Measurements from ENCODE around the gene ZNF773. TPM values are rescaled to one million over a fixed set of nuclear protein-coding genes. Genes with fewer than 3 reads are reported as not detected.
"Not testable (repeated sequence)": the region's sequence is repeated elsewhere in the genome, so short reads cannot be mapped to it uniquely, and the experiment has no call there.

The ZNF773 gene
- 18.9 and 22.1 TPM in 2 replicates for total RNA-seq

DNA sequence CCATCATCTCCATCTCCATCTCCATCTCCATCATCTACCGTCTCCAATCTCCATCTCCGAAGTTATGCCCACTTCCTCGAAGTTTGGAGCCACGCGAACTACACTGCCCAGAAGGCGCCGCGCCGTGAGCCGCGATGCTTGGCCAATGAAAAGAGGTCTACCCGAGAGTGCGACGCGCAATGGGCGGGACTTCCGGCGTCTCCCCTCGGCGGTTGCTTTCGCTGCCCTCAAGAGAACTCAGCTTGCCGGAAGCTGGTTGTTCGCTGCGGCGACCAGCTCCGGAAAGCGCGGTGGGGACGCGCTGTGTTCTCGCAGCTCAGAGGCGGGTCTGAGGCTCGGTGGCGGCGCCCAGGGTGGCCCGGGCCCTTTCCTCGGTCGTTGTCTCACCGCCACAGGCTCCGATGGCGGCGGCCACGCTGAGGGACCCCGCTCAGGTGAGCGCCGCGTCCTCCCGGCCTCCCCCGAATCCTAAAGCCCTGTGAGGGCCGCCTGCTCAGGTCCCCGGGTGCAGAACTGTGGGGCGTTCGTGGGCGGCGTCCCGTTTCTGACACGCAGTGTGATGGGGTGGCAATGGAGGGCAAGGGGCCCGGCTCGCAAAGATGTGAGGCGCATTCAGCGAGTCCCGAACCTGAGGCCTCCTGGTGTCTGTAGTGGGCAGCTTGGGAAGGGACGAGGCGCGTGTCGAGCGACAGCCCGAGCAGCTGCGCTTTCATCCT is at the start of gene ZNF773:
Gene ZNF773 (plus strand): TSS at position 259 of the 716 bp plus-strand sequence. CDS start 143 bp downstream, at position 402.
- peak; percentile 87 for DNase-seq (ENCODE audit: low read depth)

DNA sequence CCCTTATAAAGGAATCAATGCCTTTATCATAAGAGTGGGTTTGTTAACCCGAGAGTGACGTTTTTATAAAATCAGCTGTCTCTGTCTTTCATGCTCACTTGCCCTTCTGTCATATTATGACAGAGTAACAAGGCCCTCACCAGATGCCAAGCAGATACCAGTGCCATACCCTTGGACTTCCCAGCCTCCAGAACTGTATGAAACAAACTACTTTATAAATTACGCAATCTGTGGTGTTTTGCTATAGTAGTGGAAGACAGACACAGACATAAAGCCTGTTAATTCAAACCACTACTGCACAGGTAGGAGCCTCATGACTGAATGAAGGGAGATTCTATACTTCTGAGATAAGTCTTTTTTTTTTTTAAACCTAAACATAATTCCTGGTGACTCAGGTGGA is 47.4 kb upstream of the ZNF773 start:
- no peak for DNase-seq (ENCODE audit: low read depth)

DNA sequence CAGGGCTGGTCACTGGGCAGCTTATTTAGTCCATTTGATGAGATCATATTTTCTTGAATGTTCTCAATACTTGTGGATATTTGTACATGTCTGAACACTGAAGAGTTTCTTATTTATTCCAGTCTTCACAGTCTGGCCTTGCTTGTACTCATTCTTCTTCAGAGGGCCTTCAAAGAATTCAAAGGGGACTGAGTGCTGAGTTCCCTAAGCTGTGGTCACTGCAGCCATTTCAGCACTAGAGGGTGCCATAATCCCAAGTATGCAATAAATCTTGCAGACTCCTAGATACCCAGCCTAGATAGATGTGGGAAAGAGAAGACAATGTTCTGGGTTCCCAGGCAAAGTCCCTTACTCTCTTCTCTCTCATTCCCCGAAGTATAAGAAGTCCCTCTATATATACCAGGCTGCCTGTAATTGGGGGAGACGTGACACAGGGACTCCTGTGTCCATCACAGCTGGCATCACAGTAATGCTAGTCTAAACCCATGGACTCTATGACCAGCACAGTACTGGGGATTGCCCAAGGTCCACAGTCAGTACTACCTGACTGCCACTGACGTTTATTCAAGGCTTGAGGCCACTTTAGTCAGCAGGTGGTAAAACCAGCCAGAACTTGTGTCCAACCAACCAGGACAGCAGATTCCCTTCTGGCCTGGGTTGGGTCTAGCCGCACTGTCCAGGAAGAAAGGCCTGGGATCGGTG is 33.9 kb upstream of the ZNF773 start:
- no peak for DNase-seq (ENCODE audit: low read depth)

DNA sequence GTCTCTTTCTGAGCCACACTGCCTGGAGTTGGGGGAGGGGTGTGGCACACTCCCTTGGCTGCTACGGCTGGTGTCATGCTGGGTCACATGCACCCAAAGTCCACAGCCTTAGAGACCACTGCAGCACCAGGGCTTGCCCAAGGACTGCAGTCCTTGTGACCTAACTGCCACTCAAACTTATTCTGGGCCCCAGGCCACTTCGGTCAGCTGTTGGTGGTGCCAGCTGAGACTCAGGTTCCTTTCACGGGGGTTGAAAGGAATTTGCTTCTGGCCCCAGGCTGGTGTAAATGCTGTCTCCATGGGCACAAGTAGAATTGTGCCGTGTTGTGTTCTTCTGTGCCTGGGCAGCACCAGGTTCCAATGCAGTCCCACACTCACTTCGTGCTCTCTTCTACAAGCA is 33.2 kb upstream of the ZNF773 start:
- no peak for DNase-seq (ENCODE audit: low read depth)

DNA sequence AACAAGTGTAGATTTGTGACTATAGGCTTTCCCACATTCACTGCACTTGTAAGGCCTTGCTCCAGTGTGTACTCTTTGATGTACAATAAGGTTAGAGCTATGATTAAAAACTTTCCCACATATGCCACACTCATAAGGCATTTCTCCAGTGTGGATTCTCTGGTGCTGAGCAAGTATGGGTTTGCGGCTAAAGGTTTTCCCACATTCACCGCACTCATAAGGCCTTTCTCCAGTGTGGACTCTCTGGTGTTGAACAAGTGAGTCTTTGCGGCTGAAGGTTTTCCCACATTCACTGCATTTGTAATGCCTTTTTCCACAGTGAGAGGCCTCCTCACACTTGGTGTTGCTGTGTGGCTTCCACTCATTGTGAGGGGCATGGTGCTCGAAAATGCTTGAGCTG is 26.1 kb upstream of the ZNF773 start:
- DNase-seq (ENCODE audit: low read depth), result no peak

DNA sequence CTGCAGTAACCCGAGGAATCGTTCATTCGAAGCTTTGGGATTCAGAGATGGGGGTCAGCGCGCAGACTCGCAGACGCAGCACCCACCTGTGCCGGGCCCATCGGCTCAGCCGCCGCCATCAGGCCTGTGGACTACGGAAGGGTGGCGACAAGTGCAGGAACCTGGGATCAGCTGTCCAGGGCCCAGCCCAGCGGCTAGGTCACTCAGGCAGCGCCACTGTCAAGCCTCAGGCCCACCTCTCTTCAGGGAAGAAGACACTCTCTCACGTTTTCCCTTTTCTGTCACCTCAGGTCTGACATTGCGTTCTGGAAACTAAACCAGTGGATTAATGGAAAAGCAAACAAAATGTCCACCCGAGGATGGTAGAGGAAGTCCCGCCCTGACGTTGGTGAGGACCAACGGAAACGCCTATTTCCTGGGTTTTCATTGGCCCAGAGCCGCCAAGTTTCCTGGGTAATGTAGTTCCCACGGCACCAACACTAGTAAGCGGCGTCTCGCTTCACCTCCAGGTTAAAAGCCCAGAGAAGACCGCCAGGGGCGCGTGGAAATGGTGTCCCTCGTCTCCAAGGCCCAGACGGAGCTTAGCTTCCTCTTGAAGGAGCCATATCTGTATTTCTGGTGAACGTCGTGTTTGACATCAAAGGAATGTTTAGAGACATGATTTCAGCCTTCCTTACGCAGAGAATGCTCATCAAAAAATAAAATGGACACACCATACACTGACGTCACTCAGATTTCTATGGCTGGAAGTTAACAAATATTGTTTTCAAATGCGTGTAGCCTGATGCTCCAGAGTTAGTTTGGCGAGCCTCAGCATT is 22.3 kb upstream of the ZNF773 start, which contains the start of gene ZNF772:
Gene ZNF772 (minus strand): TSS at position 376 of the 818 bp plus-strand sequence. CDS start 257 bp downstream, at position 119.
- peak; percentile 91 for DNase-seq (ENCODE audit: low read depth)

DNA sequence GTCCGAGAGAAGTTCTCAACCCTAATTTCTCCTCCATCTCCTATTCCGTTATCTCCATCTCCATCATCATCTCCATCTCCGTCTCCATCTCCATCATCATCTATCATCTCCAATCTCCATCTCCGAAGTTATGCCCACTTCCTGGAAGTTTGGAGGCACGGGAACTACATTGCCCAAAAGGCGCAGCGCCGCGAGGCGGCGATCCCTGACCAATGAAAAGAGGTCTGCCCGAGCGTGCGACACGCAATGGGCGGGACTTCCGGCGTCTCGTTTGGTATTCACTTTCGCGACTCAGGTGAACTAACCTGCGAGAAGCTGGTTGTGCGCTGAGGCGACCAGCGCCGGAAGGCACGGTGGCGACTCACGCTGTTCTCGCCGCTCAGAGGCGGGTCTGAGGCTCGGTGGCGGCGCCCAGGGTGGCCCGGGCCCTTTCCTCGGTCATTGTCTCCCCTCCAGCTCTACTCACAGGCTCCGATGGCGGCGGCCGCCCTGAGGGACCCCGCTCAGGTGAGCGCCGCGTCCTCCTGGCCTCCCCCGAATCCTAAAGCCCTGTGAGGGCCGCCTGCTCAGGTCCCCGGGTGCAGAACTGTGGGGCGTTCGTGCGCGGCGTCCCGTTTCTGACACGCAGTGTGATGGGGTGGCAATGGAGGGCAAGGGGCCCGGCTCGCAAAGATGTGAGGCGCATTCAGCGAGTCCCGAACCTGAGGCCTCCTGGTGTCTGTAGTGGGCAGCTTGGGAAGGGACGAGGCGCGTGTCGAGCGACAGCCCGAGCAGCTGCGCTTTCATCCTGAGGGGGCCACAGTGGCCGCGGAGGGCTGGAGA is 12.1 kb upstream of the ZNF773 start, which contains the start of gene ZNF419:
Gene ZNF419 (plus strand): TSS at position 274 of the 822 bp plus-strand sequence. CDS start 201 bp downstream, at position 475.
- peak; percentile 82 for DNase-seq (ENCODE audit: low read depth)

DNA sequence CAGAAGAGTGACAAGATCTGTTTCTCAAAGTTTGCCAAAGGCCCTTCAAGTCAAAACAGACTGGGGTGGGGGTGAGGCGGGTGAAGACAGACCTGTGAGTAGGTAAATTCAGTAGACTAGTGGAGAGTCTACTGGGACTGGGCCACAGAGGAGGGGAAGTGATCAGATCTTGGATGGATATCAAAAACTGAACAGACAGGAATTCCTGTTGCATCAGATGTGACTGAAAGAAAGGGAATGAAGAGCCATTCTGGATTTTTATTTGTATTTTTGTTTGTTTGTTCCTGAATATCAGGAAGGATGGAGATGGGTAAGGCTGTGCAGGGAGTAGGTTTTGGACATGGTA is 11.5 kb upstream of the ZNF773 start:
- DNase-seq (ENCODE audit: low read depth), result not testable (repeated sequence)

DNA sequence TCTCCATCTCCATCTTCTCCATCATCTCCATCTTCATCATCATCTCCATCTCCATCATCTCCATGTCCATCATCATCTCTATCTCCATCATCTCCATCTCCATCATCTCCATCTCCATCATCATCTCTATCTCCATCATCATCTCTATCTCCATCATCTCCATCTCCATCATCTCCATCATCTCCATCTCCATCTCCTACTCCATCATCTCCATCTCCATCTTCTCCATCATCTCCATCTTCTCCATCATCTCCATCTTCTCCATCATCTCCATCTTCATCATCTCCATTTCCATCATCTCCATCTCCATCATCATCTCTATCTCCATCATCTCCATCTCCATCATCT is 432 bp upstream of the ZNF773 start:
- DNase-seq (ENCODE audit: low read depth), result not testable (repeated sequence)

DNA sequence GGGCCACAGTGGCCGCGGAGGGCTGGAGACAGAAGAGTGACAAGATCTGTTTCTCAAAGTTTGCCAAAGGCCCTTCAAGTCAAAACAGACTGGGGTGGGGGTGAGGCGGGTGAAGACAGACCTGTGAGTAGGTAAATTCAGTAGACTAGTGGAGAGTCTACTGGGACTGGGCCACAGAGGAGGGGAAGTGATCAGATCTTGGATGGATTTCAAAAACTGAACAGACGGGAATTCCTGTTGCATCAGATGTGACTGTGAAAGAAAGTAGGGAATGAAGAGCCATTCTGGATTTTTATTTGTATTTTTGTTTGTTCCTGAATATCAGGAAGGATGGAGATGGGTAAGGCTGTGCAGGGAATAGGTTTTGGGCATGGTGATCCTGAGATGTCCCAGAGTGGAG is 662 bp downstream of the ZNF773 start:
- DNase-seq (ENCODE audit: low read depth), result peak; percentile 17

DNA sequence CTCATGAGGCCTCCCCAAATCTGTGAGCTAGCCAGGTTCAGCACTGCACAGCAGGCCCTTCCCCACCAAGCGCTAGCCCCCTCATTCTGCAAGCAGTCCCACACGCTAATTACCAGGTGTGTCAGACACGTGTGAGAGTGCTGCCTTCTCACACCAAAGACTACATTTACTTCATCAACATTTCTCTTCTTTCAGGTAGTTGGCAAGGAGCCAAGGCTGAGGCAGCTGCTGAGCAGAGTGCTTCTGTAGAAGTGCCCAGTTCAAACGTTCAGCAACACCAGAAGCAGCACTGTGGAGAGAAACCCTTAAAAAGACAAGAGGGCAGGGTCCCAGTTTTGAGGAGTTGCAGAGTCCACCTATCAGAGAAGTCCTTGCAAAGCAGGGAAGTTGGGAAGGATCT is 6.4 kb downstream of the ZNF773 start:
- DNase-seq (ENCODE audit: low read depth), result no peak

DNA sequence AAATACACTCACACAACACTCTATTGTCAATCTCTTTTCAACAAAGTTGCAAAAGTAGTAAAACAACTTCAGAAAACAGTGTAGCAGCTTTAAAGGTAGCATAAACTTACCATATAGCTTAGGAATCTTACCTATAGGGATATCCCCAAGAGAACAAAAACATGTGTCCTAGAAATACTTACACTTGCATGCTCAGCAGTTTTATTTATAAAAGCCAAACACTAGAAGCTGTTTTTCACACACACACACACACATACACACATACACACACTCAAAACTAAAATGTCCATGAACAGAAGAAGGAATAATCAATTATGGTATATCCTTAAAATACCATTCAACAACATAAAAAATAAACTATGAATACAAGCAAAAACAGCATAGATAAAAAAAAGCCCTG is 11.7 kb downstream of the ZNF773 start:
- DNase-seq (ENCODE audit: low read depth), result no peak

DNA sequence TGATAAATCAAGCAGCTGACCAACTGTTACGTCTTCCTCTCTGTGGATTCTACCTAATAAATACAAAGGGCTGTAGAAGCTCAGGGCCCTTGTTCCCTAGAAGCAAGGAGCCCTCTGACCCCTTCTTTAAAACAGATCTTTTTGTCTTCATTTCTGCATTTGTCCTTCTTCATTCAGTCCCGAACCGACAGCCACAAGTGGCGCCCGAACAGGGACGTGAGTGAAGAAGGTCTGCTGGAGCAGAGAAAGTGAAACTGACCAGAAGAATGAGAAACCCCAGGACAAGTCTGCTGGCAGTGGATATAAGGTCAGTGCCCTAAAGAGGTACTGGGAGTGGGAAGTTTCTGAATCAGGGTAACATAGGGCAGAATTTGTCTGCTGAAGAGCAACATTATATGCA is 13.1 kb downstream of the ZNF773 start:
- DNase-seq (ENCODE audit: low read depth), result no peak

DNA sequence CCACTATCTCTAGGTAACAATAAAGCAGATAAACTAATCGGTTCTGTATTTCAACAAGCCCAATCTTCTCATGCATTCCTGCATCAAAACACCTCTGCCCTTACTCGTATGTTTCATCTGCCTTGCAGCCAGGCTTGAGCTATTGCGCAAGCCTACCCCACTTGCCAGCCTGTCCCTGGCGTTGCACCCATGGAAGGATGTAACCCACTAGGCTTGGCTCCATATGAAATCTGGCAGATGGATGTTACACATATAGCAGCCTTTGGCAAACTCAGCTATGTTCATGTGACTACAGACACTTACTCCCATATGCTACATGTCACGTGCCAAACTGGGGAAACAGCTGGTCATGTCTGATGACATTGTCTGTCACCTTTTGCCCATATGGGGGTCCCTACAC is 15.5 kb downstream of the ZNF773 start:
- no peak for DNase-seq (ENCODE audit: low read depth)

DNA sequence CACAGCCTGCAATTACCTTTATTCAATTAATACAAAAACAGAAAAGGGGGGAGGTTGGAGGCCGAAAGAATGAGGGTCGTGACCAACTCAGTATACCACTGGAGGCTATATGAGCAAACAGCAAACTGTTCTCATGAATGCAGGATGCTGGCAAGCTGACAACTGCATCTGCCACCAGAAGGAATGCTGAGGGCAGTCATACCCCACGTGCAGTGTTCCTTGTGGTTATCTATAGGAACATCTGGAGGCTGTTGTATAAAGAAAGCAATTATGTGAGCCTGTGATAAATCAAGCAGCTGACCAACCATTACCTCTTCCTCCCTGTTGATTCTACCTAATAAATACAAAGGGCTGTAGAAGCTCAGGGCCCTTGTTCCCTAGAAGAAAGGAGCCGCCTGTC is 18.3 kb downstream of the ZNF773 start:
- not testable (repeated sequence) for DNase-seq (ENCODE audit: low read depth)

DNA sequence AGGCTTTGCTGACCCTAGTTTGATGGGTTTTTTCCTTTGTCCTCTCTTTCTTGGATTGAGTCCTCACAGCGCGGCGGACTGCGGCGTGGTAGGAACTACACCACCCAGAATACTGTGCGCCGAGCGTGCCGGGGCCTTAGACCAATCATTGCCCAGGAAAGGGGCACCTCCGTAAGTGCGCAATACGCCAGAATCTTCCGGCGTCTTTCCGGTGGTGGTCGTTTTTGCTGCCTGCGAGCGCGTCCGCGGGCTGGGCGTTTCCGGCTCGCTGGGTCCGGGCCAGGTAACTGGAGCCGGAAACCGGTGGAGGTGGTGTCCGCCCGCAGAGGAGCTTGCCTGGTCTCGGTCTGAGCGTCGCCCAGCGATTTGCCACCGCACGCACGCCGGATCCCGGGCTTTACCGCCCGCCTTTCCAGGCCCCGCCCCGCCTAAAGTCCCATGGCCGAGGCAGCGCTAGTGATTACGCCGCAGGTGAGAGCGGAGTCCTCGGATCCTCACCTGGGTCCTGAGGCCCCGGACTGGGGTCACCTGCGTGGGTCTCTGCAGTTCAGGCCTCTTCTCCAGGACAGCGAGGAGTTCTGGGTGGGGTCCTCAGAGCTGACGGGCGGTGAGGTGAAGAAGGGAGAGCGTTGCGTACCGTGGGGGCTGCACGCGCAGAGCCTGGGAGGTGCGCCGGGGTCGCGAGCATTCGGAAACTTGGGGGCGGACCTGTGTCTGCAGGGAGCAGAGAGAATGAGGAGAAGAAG is 27.6 kb downstream of the ZNF773 start, which contains the start of gene ZNF549:
Gene ZNF549 (plus strand): TSS at position 221 of the 746 bp plus-strand sequence. CDS start 218 bp downstream, at position 439.
- peak; percentile 83 for DNase-seq (ENCODE audit: low read depth)

DNA sequence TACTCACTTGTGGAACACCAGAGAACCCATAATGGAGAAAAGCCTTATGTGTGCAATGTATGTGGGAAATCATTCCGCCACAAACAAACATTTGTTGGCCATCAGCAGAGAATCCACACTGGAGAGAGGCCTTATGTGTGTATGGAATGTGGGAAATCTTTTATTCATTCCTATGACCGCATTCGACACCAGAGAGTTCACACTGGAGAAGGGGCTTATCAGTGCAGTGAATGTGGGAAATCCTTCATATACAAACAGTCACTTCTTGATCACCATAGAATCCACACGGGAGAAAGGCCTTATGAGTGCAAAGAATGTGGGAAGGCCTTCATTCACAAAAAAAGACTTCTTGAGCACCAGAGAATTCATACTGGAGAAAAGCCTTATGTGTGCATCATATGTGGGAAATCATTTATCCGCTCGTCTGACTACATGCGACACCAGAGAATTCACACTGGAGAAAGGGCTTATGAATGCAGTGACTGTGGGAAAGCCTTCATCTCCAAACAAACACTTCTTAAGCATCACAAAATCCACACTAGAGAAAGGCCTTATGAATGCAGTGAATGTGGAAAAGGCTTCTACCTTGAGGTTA is 38.3 kb downstream of the ZNF773 start:
- no peak for DNase-seq (ENCODE audit: low read depth)

DNA sequence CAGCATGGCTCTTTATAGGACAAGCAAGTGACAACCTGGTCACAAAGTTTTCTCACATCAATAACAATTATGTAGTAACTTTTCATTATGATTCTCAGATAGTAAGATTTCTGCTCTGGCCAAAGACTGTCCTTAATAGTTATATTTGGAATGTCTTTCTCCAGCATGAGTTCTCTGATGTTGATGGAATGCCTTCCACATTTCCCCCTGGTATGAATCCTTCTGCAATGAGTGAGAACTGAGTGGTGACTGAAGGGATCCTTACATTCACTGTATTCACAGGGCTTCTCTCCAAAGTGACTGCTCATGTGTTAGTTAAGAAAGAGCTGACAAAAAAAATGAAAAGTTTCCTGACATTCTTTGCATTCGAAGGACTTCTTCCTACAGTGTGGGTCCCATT is 46.8 kb downstream of the ZNF773 start:
- DNase-seq (ENCODE audit: low read depth), result no peak

DNA sequence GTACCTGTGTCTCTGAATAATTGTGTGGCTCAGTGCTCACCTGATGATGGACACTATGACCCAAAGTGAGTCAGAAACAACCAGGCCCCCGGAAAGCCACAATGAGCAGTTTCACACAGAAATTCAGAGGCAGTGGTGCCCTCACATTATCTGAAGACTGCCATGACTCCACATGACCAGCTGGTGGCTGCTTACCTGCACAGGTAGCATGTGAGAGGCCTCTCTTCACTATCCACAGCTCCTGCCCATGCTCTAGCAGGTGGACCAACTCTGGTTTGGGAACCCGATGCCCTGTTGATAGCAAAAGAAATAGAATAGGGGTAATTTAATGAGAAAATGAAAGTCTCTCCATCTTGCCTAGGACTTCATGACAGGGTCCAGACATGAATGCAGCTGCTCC is 52.7 kb downstream of the ZNF773 start:
- no peak for DNase-seq (ENCODE audit: low read depth)

DNA sequence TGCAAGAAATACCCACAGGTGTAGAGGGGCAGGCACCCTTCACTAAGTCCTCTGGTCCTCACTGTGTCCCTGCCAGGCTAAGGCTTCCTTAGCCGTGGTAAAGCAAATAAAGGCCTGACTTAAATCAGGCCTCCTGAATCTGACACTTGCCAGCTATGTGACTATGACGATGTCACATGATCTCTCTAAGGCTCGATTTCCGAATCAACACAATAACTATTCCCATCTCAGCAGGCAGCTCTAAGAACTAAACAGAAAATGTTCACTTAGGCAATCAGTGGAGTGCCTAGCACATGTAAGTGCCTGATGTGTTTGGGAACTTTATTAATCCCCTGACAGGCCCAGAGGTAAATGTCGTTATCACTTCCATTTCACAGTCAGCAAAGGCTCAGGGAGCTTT is 57.9 kb downstream of the ZNF773 start:
- no peak for DNase-seq (ENCODE audit: low read depth)
